ENCODE measurements around the gene MDM4.

GRCh38 chr1:204478172-204478899 is 37.9 kb upstream of the MDM4 start:
- no peak for TF ChIP-seq CTCF (conservative IDR thresholded peaks at IDR 0.05 in 1 of 2, IDR thresholded peaks at IDR 0.05 in 1 of 2; ENCODE audit: low read depth in 1 of 2, low read length in 2 of 2)
- no peak for TF ChIP-seq EZH2 (IDR thresholded peaks at IDR 0.05; ENCODE audit: low read length, missing control alignments)

Measured in fibroblast of lung (primary cell).